K562 (cell line): Measurements from ENCODE around the gene PTPRM. TPM values are rescaled to one million over a fixed set of nuclear protein-coding genes. Genes with fewer than 3 reads are reported as not detected.

ENCODE experiments used
- ATAC-seq: fragments of 200-7000 bp; cut with Tn5 transposase; 3 replicates; pipeline ENCODE4 v1.9.1; 2020; ENCODE audit warnings: moderate library complexity
- BruUV-seq: library from RNA; stranded (reverse); fragments of 400-500 nt; replicated peaks from 2 replicates; lab custom pipeline; 2021; lab: Mats Ljungman, UMichigan
- CTCF ChIA-PET: fragments of 300-600 bp; formaldehyde crosslinking; extraction: SDS; loops from one replicate; lab custom pipeline; 2021; ENCODE audit warnings: low intra/inter-chr PET ratio; lab: Yijun Ruan, JAX
- POLR2A ChIA-PET: fragments of 300-600, 350-650 bp; sonication (Branson Sonifier 250); formaldehyde crosslinking; extraction: SDS; loops from one replicate; lab custom pipeline; 2021; ENCODE audit warnings: antibody characterized with exemption, inconsistent platforms; lab: Yijun Ruan, JAX
- DNase-seq, 4 experiments: peaks; one replicate each; pipeline versions ENCODE4 v3.0.0 to v3.0.0-alpha.2; 2011 to 2018; ENCODE audit warnings: low spot score in 3 of 4, mixed read lengths in 3 of 4; ENCODE audit errors: extremely low read depth in 1 of 4
- FAIRE-seq: peaks from 2 replicates; lab custom pipeline; 2011; peaks lifted over from hg19 to GRCh38; lab: Jason Lieb, UNC
- H2AFZ ChIP-seq: 2 replicates; pipeline ENCODE4 v1.6.0; 2011; ENCODE audit warnings: low read depth, low read length, control low read depth, inconsistent platforms
- H3K27ac ChIP-seq: fragments of 200-600 bp; 3 replicates; pipeline ENCODE4 v1.8.0; 2011; ENCODE audit warnings: low read depth, mild to moderate bottlenecking, control low read depth, inconsistent platforms, low read length, moderate library complexity, mixed read lengths; ENCODE audit errors: extremely low read depth
- H3K27me3 ChIP-seq, 2 experiments: fragments of 300-600 bp in 1 of 2; 2 replicates in 1 of 2; 3 replicates in 1 of 2; pipeline versions ENCODE4 v1.6.0 to v1.8.0; 2011; ENCODE audit warnings: inconsistent platforms in 2 of 2, low read length in 2 of 2, mild to moderate bottlenecking in 1 of 2, mixed read lengths in 1 of 2, moderate library complexity in 1 of 2; ENCODE audit not compliant: control insufficient read depth in 2 of 2, insufficient read depth in 2 of 2
- H3K36me3 ChIP-seq: fragments of 300-600 bp; 3 replicates; pipeline ENCODE4 v1.8.0; 2011; ENCODE audit warnings: mild to moderate bottlenecking, low read length, inconsistent platforms; ENCODE audit not compliant: control insufficient read depth, insufficient read depth
- H3K4me1 ChIP-seq, 2 experiments: fragments of 200-600 bp in 1 of 2; replicated peaks in 1 of 2; 2 replicates in 1 of 2; 3 replicates in 1 of 2; pipeline versions ENCODE4 v1.5.1 to v1.8.0; 2011; ENCODE audit warnings: inconsistent platforms in 2 of 2, low read length in 2 of 2, mild to moderate bottlenecking in 1 of 2, mixed read lengths in 1 of 2, moderate library complexity in 1 of 2; ENCODE audit not compliant: control insufficient read depth in 2 of 2, insufficient read depth in 2 of 2
- H3K4me2 ChIP-seq: 2 replicates; pipeline ENCODE4 v1.6.1; 2011; ENCODE audit warnings: low read length, control low read depth, inconsistent platforms, mixed read lengths; ENCODE audit not compliant: insufficient read depth
- H3K4me3 ChIP-seq: fragments of 200-600 bp; sonication (generic), shearing (Covaris generic); 2 replicates; pipeline ENCODE4 v1.5.1; 2016; ENCODE audit warnings: control low read depth, inconsistent platforms
- H3K79me2 ChIP-seq: fragments of 200-600 bp; 3 replicates; pipeline ENCODE4 v1.8.0; 2011; ENCODE audit warnings: low read length, inconsistent platforms; ENCODE audit not compliant: control insufficient read depth, insufficient read depth
- H3K9ac ChIP-seq, 2 experiments: 2 replicates each; pipeline versions ENCODE4 v1.6.0 to v1.6.1; 2011; ENCODE audit warnings: low read depth in 2 of 2, low read length in 2 of 2, control low read depth in 1 of 2, inconsistent platforms in 1 of 2, mild to moderate bottlenecking in 1 of 2, mixed read lengths in 1 of 2; ENCODE audit not compliant: insufficient read depth in 1 of 2
- H3K9me1 ChIP-seq: one replicate; pipeline ENCODE4 v1.6.0; 2011; ENCODE audit warnings: inconsistent platforms, mild to moderate bottlenecking, low read length, moderate library complexity; ENCODE audit not compliant: control insufficient read depth, insufficient read depth
- H3K9me3 ChIP-seq: replicated peaks from 2 replicates; pipeline ENCODE4 v1.5.1; 2011; ENCODE audit warnings: low read depth, low read length, inconsistent platforms; ENCODE audit not compliant: control insufficient read depth, insufficient read depth
- H4K20me1 ChIP-seq: replicated peaks from 2 replicates; pipeline ENCODE4 v1.6.1; 2011; ENCODE audit warnings: low read length, inconsistent platforms, mixed read lengths; ENCODE audit not compliant: control insufficient read depth, insufficient read depth
- BHLHE40 ChIP-seq: IDR thresholded peaks from 2 replicates; pipeline ENCODE4 v1.6.1; 2011; ENCODE audit warnings: low read length, improper control_type of control experiment
- MEF2D ChIP-seq: conservative IDR thresholded peaks from 2 replicates; pipeline ENCODE4 v1.6.1; 2016; ENCODE audit warnings: low read depth, missing genetic modification characterization, missing compliant biosample characterization
- MYBL2 ChIP-seq, 2 experiments: fragments of 450-650 bp in 1 of 2; sonication (generic) in 1 of 2; formaldehyde crosslinking in 1 of 2; IDR thresholded peaks; 2 replicates each; pipeline versions ENCODE4 v1.6.1 to v1.8.1; 2017 to 2022; ENCODE audit warnings: borderline replicate concordance in 1 of 2, inconsistent platforms in 1 of 2, low read depth in 1 of 2, mild to moderate bottlenecking in 1 of 2, missing genetic modification reagents in 1 of 2, moderate library complexity in 1 of 2
- PRMT5 ChIP-seq: sonication (generic); formaldehyde crosslinking; IDR thresholded peaks from 2 replicates; pipeline ENCODE4 v1.5.0; 2020; ENCODE audit warnings: missing genetic modification reagents
- RB1 ChIP-seq: fragments of 450-650 bp; IDR thresholded peaks from 2 replicates; pipeline ENCODE4 v1.6.1; 2017; ENCODE audit warnings: low read depth, mild to moderate bottlenecking
- RBM34 ChIP-seq: fragments of 200-400 bp; formaldehyde crosslinking; IDR thresholded peaks from 2 replicates; pipeline ENCODE4 v1.6.1; 2018; ENCODE audit warnings: low read length, borderline replicate concordance; ENCODE audit not compliant: insufficient read depth
- SMARCC2 ChIP-seq: fragments of 450-650 bp; IDR thresholded peaks from 2 replicates; pipeline ENCODE4 v1.6.1; 2017; ENCODE audit warnings: antibody characterized with exemption, moderate library complexity, mild to moderate bottlenecking, low read depth
- SUPT5H ChIP-seq: fragments of 450-650 bp; IDR thresholded peaks from 2 replicates; pipeline ENCODE4 v1.6.1; 2016
- TCFL5 ChIP-seq: fragments of 250-450 bp; sonication (Bioruptor Pico); conservative IDR thresholded peaks from 2 replicates; pipeline ENCODE4 v1.6.1; 2021; ENCODE audit warnings: mild to moderate bottlenecking, moderate library complexity, matching md5 sums
- ZBED1 ChIP-seq: IDR thresholded peaks from 2 replicates; pipeline ENCODE4 v1.6.1; 2014
- WGBS: fragments of 100-300 bp; shearing (Covaris generic); methylation state at CpG from one replicate; pipeline ENCODE4 v1.1.6; 2016; ENCODE audit warnings: low coverage, mixed read lengths; ENCODE audit not compliant: insufficient coverage; ENCODE audit errors: missing lambda C conversion rate; 5-methylcytosine and 5-hydroxymethylcytosine counted together
- in situ Hi-C: fragments of 300-500 bp; cut with MboI; formaldehyde crosslinking; loops from 4 replicates; pipeline ENCODE4 v1.15.0; 2018; ENCODE audit warnings: inconsistent platforms, mixed read lengths
- intact Hi-C: fragments of 100-400 bp; cut with micrococcal nuclease; formaldehyde crosslinking; loops from 2 replicates; pipeline ENCODE4 v1.14.2; 2022
- polyA plus RNA-seq, 8 experiments: library from polyadenylated mRNA; depleted of rRNA in 4 of 8; stranded (reverse) in 5 of 8; unstranded in 3 of 8; fragments of >200 nt; fragmentation: Nextera tagmentation in 2 of 8; fragmentation: Illumina TruSeq in 1 of 8; extraction: Ambion mirVana in 2 of 8; extraction: Trizol in 1 of 8; gene quantifications; 2 replicates each; pipeline versions ENCODE4 v1.2.1 to v1.2.3, GENCODE V29; 2011 to 2014; ENCODE audit warnings: inconsistent platforms in 1 of 8, missing spikeins in 1 of 8
- total RNA-seq, 7 experiments: library from RNA; depleted of rRNA in 6 of 7; stranded (reverse); fragments of >200 nt in 6 of 7; fragmentation: Illumina TruSeq in 2 of 7; extraction: Trizol in 2 of 7; gene quantifications; 2 replicates each; pipeline versions ENCODE4 v1.2.1 to v1.2.3, GENCODE V29; 2011 to 2021; ENCODE audit warnings: low replicate concordance in 1 of 7
- TF ChIP-seq, protein P1 (sequence below): fragments of 450-650 bp; IDR thresholded peaks from 2 replicates; pipeline ENCODE4 v1.6.1; 2016
- TF ChIP-seq, protein P2 (sequence below), 2 experiments: fragments of 450-650 bp in 1 of 2; sonication (generic) in 1 of 2; formaldehyde crosslinking; conservative IDR thresholded peaks; 2 replicates each; pipeline versions ENCODE4 v1.4.0 to v1.8.1; 2020 to 2022; ENCODE audit warnings: mild to moderate bottlenecking in 1 of 2, missing genetic modification reagents in 1 of 2

PTPRM gene
- total and polyA plus RNA-seq, 9 of the 15 experiments (the other 6 are each of a cell fraction or from before 2014, with no cell fraction given) = 0.03 to 0.16 (median 0.08) TPM; not detected in 3

- no TSS peak for BruUV-seq
- no peak for ATAC-seq
- H4K20me1 ChIP-seq = no peaks in the 10 kb centered on the region
- no peak overlapping the region for H3K4me3 ChIP-seq
- H3K27ac ChIP-seq = no peak overlapping the region
- TF ChIP-seq BHLHE40 (no peak), PRMT5 (no peak), MEF2D (tag) (no peak), RB1 (no peak), SUPT5H (no peak), ZBED1 (no peak), TCFL5 (CRISPR knock-in tag) (no peak), SMARCC2 (no peak), MYBL2 (IDR thresholded peaks at IDR 0.05; ENCODE audit: low read depth) (no peak), MYBL2 (CRISPR knock-in tag; IDR thresholded peaks at IDR 0.05; ENCODE audit: borderline replicate concordance) (no peak), RBM34 (no peak)
- TF ChIP-seq, protein P1, sequence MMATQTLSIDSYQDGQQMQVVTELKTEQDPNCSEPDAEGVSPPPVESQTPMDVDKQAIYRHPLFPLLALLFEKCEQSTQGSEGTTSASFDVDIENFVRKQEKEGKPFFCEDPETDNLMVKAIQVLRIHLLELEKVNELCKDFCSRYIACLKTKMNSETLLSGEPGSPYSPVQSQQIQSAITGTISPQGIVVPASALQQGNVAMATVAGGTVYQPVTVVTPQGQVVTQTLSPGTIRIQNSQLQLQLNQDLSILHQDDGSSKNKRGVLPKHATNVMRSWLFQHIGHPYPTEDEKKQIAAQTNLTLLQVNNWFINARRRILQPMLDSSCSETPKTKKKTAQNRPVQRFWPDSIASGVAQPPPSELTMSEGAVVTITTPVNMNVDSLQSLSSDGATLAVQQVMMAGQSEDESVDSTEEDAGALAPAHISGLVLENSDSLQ = no peak
- TF ChIP-seq, protein P2, sequence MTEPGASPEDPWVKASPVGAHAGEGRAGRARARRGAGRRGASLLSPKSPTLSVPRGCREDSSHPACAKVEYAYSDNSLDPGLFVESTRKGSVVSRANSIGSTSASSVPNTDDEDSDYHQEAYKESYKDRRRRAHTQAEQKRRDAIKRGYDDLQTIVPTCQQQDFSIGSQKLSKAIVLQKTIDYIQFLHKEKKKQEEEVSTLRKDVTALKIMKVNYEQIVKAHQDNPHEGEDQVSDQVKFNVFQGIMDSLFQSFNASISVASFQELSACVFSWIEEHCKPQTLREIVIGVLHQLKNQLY (CRISPR knock-in tag; conservative IDR thresholded peaks at IDR 0.05) = no peak
- H3K4me1 ChIP-seq = no peaks in the 10 kb centered on the region
- ChIA-PET POLR2A (interaction anchor here (1.4 kb wide), 1 partner anchor 11 kb away, joined by 3 read pairs; no protein-coding TSS in a partner anchor), CTCF (no interaction called here)
- no peaks in the 10 kb centered on the region for H3K9me1 ChIP-seq
- no peaks in the 10 kb centered on the region for H3K79me2 ChIP-seq
- DNase-seq = no peak
- no peak for FAIRE-seq
- in situ Hi-C loops (no loop called here), intact Hi-C loops (no loop called here)
- H3K36me3 ChIP-seq = no peaks in the 10 kb centered on the region
- no peak overlapping the region for H3K4me2 ChIP-seq
- no peak overlapping the region for H3K9ac ChIP-seq
- H3K9me3 ChIP-seq = no peaks in the 10 kb centered on the region
- no peaks in the 10 kb centered on the region for H3K27me3 ChIP-seq
- WGBS = 7% methylated on average over 1 of the region's 1 CpG
- no peak overlapping the region for H2AFZ ChIP-seq
These were observed 290.4 kb downstream of the PTPRM start for GRCh38 chr18:7857562-7857961.
